Stimulated activated memory B cell treated with anti-CD40 and anti-IgM and Interleukin-4, amounts not matched to agents 10 μg/mL and 1 μg/mL and 100 μg/mL, for 72 hours (primary cell): ENCODE results near the gene RGL4.
A peak's percentile ranks its signal among the peaks of the same experiment; 100 is the strongest.
"Not testable (repeated sequence)": the region's sequence is repeated elsewhere in the genome, so short reads cannot be mapped to it uniquely, and the experiment has no call there.

Experiments
- ATAC-seq: fragments of 150-1000 bp; cut with Tn5 transposase; 2 replicates; pipeline ENCODE4 v1.10.0; 2021
- H3K27ac Mint-ChIP-seq: one replicate; pipeline ENCODE4 v1.8.0; 2022; ENCODE audit warnings: mild to moderate bottlenecking, mixed read lengths
- H3K27me3 Mint-ChIP-seq: one replicate; pipeline ENCODE4 v1.8.0; 2022; ENCODE audit warnings: mixed read lengths
- H3K36me3 Mint-ChIP-seq: one replicate; pipeline ENCODE4 v1.8.0; 2022; ENCODE audit warnings: mixed read lengths
- H3K4me1 Mint-ChIP-seq: one replicate; pipeline ENCODE4 v1.8.0; 2022; ENCODE audit warnings: mixed read lengths
- H3K4me3 Mint-ChIP-seq: one replicate; pipeline ENCODE4 v1.8.0; 2022; ENCODE audit warnings: mild to moderate bottlenecking, moderate library complexity, mixed read lengths
- H3K9me3 Mint-ChIP-seq: one replicate; pipeline ENCODE4 v1.8.0; 2022; ENCODE audit warnings: mixed read lengths

RGL4 gene

GRCh38 chr22:23690713-23691112 is at the start of gene RGL4:
TSS of gene RGL4 (plus strand) at chr22:23691013. CDS start at chr22:23692031, 1,018 bp downstream.
- peaks cover 11% of the 10 kb centered on the region for H3K4me1 Mint-ChIP-seq
- no peak within 1 kb of the TSS for H3K4me3 Mint-ChIP-seq
- H3K27ac Mint-ChIP-seq: no peak within 1 kb of the TSS
- H3K27me3 Mint-ChIP-seq: no peaks in the 10 kb centered on the region
- no peaks in the 10 kb centered on the region for H3K9me3 Mint-ChIP-seq
- ATAC-seq: no peak
- H3K36me3 Mint-ChIP-seq: peaks cover 47% of the 10 kb centered on the region

GRCh38 chr22:23646526-23646925 is 44.3 kb upstream of the RGL4 start:
- H3K9me3 Mint-ChIP-seq, H3K36me3 Mint-ChIP-seq, H3K27ac Mint-ChIP-seq, H3K27me3 Mint-ChIP-seq, H3K4me3 Mint-ChIP-seq, H3K4me1 Mint-ChIP-seq, ATAC-seq: not testable (repeated sequence)

GRCh38 chr22:23649071-23649501 is 41.7 kb upstream of the RGL4 start:
- Mint-ChIP-seq H3K4me3 (no peak overlapping the region), H3K36me3 (peaks cover 19% of the 10 kb centered on the region), H3K9me3 (no peaks in the 10 kb centered on the region), H3K4me1 (no peaks in the 10 kb centered on the region), H3K27me3 (no peaks in the 10 kb centered on the region), H3K27ac (no peak overlapping the region)
- no peak for ATAC-seq

- Mint-ChIP-seq H3K4me1 (no peaks in the 10 kb centered on the region), H3K27ac (no peak overlapping the region), H3K27me3 (no peaks in the 10 kb centered on the region), H3K36me3 (peaks cover 19% of the 10 kb centered on the region), H3K4me3 (no peak overlapping the region), H3K9me3 (no peaks in the 10 kb centered on the region)
- no peak for ATAC-seq
Observed at GRCh38 chr22:23651676-23652075, 39.1 kb upstream of the RGL4 start.

GRCh38 chr22:23652286-23652685 is 38.5 kb upstream of the RGL4 start:
- Mint-ChIP-seq H3K27me3 (no peaks in the 10 kb centered on the region), H3K36me3 (peaks cover 22% of the 10 kb centered on the region), H3K9me3 (no peaks in the 10 kb centered on the region), H3K4me3 (no peak overlapping the region), H3K27ac (no peak overlapping the region), H3K4me1 (no peaks in the 10 kb centered on the region)
- ATAC-seq: no peak

- no peaks in the 10 kb centered on the region for H3K9me3 Mint-ChIP-seq
- ATAC-seq: no peak
- H3K4me3 Mint-ChIP-seq: no peak overlapping the region
- H3K36me3 Mint-ChIP-seq: peaks cover 26% of the 10 kb centered on the region
- no peak overlapping the region for H3K27ac Mint-ChIP-seq
- H3K4me1 Mint-ChIP-seq: no peaks in the 10 kb centered on the region
- H3K27me3 Mint-ChIP-seq: no peaks in the 10 kb centered on the region
Observed at GRCh38 chr22:23652711-23653110, 38.1 kb upstream of the RGL4 start.

- Mint-ChIP-seq H3K4me3 (no peak overlapping the region), H3K4me1 (no peaks in the 10 kb centered on the region), H3K27ac (no peak overlapping the region)
Observed at GRCh38 chr22:23655891-23656475, 34.8 kb upstream of the RGL4 start.

GRCh38 chr22:23657727-23658126 is 33.1 kb upstream of the RGL4 start:
- H3K27ac Mint-ChIP-seq: peak overlapping the region; percentile 12
- ATAC-seq: no peak
- no peaks in the 10 kb centered on the region for H3K4me1 Mint-ChIP-seq
- H3K27me3 Mint-ChIP-seq: no peaks in the 10 kb centered on the region
- H3K9me3 Mint-ChIP-seq: no peaks in the 10 kb centered on the region
- H3K4me3 Mint-ChIP-seq: no peak overlapping the region
- peaks cover 56% of the 10 kb centered on the region for H3K36me3 Mint-ChIP-seq

More at GRCh38 chr22:23655891-23656475, 34.8 kb upstream of the RGL4 start:
- Mint-ChIP-seq H3K9me3 (no peaks in the 10 kb centered on the region), H3K27me3 (no peaks in the 10 kb centered on the region), H3K36me3 (peaks cover 49% of the 10 kb centered on the region)
- ATAC-seq: no peak

GRCh38 chr22:23660381-23660780 is 30.4 kb upstream of the RGL4 start:
- H3K27me3 Mint-ChIP-seq, ATAC-seq, H3K9me3 Mint-ChIP-seq, H3K4me1 Mint-ChIP-seq, H3K4me3 Mint-ChIP-seq, H3K27ac Mint-ChIP-seq: not testable (repeated sequence)
- H3K36me3 Mint-ChIP-seq: peaks cover 74% of the 10 kb centered on the region

- Mint-ChIP-seq H3K36me3 (peaks cover 12% of the 10 kb centered on the region), H3K9me3 (no peaks in the 10 kb centered on the region), H3K4me1 (peaks cover 10% of the 10 kb centered on the region), H3K4me3 (no peak overlapping the region), H3K27ac (no peak overlapping the region), H3K27me3 (no peaks in the 10 kb centered on the region)
- peak; percentile 8 for ATAC-seq
Observed at GRCh38 chr22:23670378-23671295, 20.2 kb upstream of the RGL4 start.

GRCh38 chr22:23671387-23671786 is 19.4 kb upstream of the RGL4 start:
- ATAC-seq, H3K27me3 Mint-ChIP-seq: not testable (repeated sequence)

GRCh38 chr22:23672307-23673049 is 18.3 kb upstream of the RGL4 start:
- not testable (repeated sequence) for H3K27ac Mint-ChIP-seq, ATAC-seq, H3K9me3 Mint-ChIP-seq, H3K27me3 Mint-ChIP-seq, H3K4me3 Mint-ChIP-seq, H3K36me3 Mint-ChIP-seq
- H3K4me1 Mint-ChIP-seq: peaks cover 17% of the 10 kb centered on the region

More at GRCh38 chr22:23671387-23671786, 19.4 kb upstream of the RGL4 start:
- not testable (repeated sequence) for H3K9me3 Mint-ChIP-seq, H3K36me3 Mint-ChIP-seq, H3K27ac Mint-ChIP-seq, H3K4me3 Mint-ChIP-seq
- peaks cover 13% of the 10 kb centered on the region for H3K4me1 Mint-ChIP-seq

GRCh38 chr22:23673050-23673620 is 17.7 kb upstream of the RGL4 start:
- ATAC-seq: no peak
- H3K27ac Mint-ChIP-seq: no peak overlapping the region
- peaks cover 9% of the 10 kb centered on the region for H3K36me3 Mint-ChIP-seq
- no peaks in the 10 kb centered on the region for H3K27me3 Mint-ChIP-seq
- no peaks in the 10 kb centered on the region for H3K9me3 Mint-ChIP-seq
- H3K4me3 Mint-ChIP-seq: no peak overlapping the region
- peaks cover 22% of the 10 kb centered on the region for H3K4me1 Mint-ChIP-seq

GRCh38 chr22:23673826-23674690 is 16.8 kb upstream of the RGL4 start:
- H3K4me1 Mint-ChIP-seq: peaks cover 24% of the 10 kb centered on the region
- H3K36me3 Mint-ChIP-seq: peaks cover 11% of the 10 kb centered on the region
- no peaks in the 10 kb centered on the region for H3K9me3 Mint-ChIP-seq
- no peak overlapping the region for H3K4me3 Mint-ChIP-seq
- no peak for ATAC-seq
- H3K27ac Mint-ChIP-seq: no peak overlapping the region
- no peaks in the 10 kb centered on the region for H3K27me3 Mint-ChIP-seq
